ENCODE measurements around the gene PCP4L1. TPM values are rescaled to one million over a fixed set of nuclear protein-coding genes. Genes with fewer than 3 reads are reported as not detected.

PCP4L1 gene
- total RNA-seq, 1 experiment from 2014 or later, result 0.83 TPM

DNA sequence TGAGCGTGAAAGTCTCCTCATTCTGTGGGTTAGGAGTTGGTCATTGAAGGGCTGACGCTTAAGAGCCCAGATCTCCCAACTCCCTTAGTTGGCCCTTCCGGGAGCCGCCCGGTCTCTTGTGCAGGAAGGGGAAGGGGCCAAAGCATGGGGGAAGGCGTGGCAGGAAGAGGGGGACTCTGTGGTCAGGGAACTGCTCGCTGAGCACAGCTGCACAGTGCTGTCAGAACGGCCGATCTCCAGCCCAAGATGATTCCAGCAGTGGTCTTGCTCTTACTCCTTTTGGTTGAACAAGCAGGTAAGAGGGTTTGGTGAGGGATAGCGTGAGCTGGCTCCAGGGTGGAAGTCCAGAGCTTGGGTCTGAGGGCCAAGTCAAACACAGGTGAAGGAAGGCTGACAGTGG lies 43.5 kb upstream of the PCP4L1 start, which contains the start of gene FCER1G:
Gene FCER1G, plus strand, starts transcription at position 220 of the 400 bp plus-strand sequence. Its CDS starts 27 bp downstream, at position 247.
- H3K36me3 Mint-ChIP-seq (ENCODE audit: insufficient read depth in 1 of 3, low read depth in 3 of 3), result peaks cover 21 to 49% (median 49%) of the 10 kb centered on the region in 3 experiments
- Histone ChIP-seq H3K79me1 (ENCODE audit: insufficient read depth, low read depth, low read length, poor library complexity, severe bottlenecking) (no peaks in the 10 kb centered on the region), H4K20me1 (ENCODE audit: control insufficient read depth, insufficient read depth, insufficient read length) (no peaks in the 10 kb centered on the region), H4K5ac (ENCODE audit: insufficient read length, low read depth, low read length) (no peak within 1 kb of the TSS), H3T11ph (ENCODE audit: low read length) (no peak within 1 kb of the TSS), H4K8ac (replicated peaks; ENCODE audit: insufficient read length, low read depth, low read length) (no peak within 1 kb of the TSS), H3K27me3 (ENCODE audit: insufficient read depth, low read length) (no peaks in the 10 kb centered on the region), H2BK20ac (ENCODE audit: low read depth, low read length, poor library complexity, severe bottlenecking) (no peak within 1 kb of the TSS), H3K4ac (ENCODE audit: low read depth, low read length) (no peak within 1 kb of the TSS), H3K23ac (ENCODE audit: insufficient read length, low read depth, low read length) (no peak within 1 kb of the TSS), H2BK5ac (ENCODE audit: insufficient read length, low read length) (no peak within 1 kb of the TSS), H2BK120ac (ENCODE audit: low read depth, low read length, poor library complexity, severe bottlenecking) (no peak within 1 kb of the TSS), H3K56ac (ENCODE audit: insufficient read length, low read depth, low read length) (no peak within 1 kb of the TSS), H3K23me2 (ENCODE audit: insufficient read length, low read depth, low read length, poor library complexity, severe bottlenecking) (no peaks in the 10 kb centered on the region), H2BK12ac (ENCODE audit: insufficient read length, low read depth, low read length) (no peak within 1 kb of the TSS), H3K9me3 (ENCODE audit: control insufficient read depth, low read depth, low read length) (no peaks in the 10 kb centered on the region), H3K4me2 (ENCODE audit: insufficient read depth, insufficient read length, low read length) (no peak within 1 kb of the TSS), H2AK5ac (ENCODE audit: insufficient read length, low read length) (no peak within 1 kb of the TSS), H3K27ac (ENCODE audit: insufficient read length, low read depth, low read length) (no peak within 1 kb of the TSS), H3K4me1 (ENCODE audit: insufficient read depth, low read length) (peaks cover 4% of the 10 kb centered on the region; the same call in 1 of the 2 replicates), H3K79me2 (ENCODE audit: insufficient read depth, low read length) (no peaks in the 10 kb centered on the region), H3K14ac (ENCODE audit: insufficient read depth, low read length) (no peak within 1 kb of the TSS), H4K91ac (ENCODE audit: insufficient read length, low read depth, low read length) (no peak within 1 kb of the TSS), H3K9ac (ENCODE audit: extremely low read depth, insufficient read length, low read length) (no peak within 1 kb of the TSS), H2BK15ac (ENCODE audit: low read depth, low read length) (no peak within 1 kb of the TSS), H2AFZ (ENCODE audit: low read length) (no peak within 1 kb of the TSS), H3K18ac (ENCODE audit: insufficient read length, low read depth, low read length) (no peak within 1 kb of the TSS)
- H3K27ac Mint-ChIP-seq, result peak within 1 kb of the TSS in 2 of 3 experiments; percentile 39 to 85; a peak in 3 of 7 replicates
- H3K4me3 Mint-ChIP-seq, result no peak within 1 kb of the TSS
- H3K4me1 Mint-ChIP-seq, result peaks cover 19 to 27% of the 10 kb centered on the region in 2 experiments
- H3K27me3 Mint-ChIP-seq (ENCODE audit: low read depth), result no peaks in the 10 kb centered on the region
- TF ChIP-seq, protein P1, sequence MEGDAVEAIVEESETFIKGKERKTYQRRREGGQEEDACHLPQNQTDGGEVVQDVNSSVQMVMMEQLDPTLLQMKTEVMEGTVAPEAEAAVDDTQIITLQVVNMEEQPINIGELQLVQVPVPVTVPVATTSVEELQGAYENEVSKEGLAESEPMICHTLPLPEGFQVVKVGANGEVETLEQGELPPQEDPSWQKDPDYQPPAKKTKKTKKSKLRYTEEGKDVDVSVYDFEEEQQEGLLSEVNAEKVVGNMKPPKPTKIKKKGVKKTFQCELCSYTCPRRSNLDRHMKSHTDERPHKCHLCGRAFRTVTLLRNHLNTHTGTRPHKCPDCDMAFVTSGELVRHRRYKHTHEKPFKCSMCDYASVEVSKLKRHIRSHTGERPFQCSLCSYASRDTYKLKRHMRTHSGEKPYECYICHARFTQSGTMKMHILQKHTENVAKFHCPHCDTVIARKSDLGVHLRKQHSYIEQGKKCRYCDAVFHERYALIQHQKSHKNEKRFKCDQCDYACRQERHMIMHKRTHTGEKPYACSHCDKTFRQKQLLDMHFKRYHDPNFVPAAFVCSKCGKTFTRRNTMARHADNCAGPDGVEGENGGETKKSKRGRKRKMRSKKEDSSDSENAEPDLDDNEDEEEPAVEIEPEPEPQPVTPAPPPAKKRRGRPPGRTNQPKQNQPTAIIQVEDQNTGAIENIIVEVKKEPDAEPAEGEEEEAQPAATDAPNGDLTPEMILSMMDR (conservative IDR thresholded peaks at IDR 0.05), result no peak
- H3K9me3 Mint-ChIP-seq, result no peaks in the 10 kb centered on the region
- no peak for DNase-seq
- WGBS (ENCODE audit: extremely low coverage, insufficient read length, low lambda C conversion rate), result no CpG with 5 or more reads among the region's 10 CpGs
